Activated gamma-delta T cell (primary cell): ENCODE results near the gene USP51.
"Not testable (repeated sequence)": the region's sequence is repeated elsewhere in the genome, so short reads cannot be mapped to it uniquely, and the experiment has no call there.

ENCODE experiments used
- DNase-seq: peaks from one replicate; lab custom pipeline; 2025; lab: John Stamatoyannopoulos, UW

USP51 gene

DNA sequence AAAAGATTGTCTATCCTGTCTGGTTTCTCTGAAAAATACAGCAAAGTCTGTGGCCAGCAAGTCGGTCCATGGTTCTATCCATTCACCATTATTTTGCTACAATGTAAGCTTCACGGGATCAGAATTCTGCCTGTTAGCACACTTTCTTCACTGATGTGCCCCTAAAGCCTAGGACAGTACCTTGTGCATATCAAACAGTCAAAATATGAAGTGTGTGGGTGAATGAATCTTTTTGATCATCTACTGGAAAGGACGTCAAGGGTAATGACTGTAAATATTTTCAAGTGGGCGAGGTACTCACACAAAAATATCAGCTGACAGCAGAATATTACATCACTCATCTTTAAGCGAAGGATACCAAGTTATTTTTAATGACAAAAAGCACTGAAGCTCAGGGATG lies 24.5 kb downstream of the USP51 start:
- not testable (repeated sequence) for DNase-seq

DNA sequence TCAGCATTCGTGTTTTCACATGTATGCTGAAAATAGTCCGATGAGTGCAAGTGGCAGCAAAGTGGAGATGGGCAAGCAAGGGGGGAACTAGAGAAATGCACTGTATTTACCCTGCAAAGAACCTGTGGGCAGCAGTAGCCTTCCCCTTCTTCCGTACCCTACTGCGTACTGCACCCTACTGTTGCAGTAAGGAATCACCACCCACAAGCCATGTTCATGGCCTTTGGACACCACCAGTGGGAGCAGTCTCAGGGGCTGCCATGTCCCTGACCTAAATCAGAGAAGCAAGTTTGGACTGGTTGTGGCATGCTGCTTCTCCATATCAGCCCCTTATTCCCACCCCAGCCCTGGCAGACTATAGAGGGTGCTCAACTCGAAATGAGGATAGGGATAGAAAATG lies 25.6 kb downstream of the USP51 start:
- DNase-seq: not testable (repeated sequence)

DNA sequence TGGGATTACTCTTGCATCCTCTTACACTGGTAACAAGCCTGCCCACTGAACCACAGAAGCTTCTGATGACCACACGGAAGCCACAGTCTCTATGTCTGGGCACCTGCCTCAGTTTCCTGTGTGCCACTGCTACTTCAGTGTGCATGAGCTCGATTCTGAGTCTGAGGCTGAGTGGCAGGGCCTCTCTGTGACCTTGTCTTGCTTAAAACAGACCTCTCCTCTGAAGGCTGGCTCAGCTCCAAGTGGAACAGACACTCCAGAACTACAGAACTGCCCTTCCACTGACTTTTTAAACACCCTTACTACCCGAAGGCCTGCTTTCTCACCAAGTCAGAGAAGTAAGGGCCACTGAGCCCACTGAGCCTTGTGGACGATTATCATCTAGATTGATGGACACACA lies 29.7 kb downstream of the USP51 start:
- DNase-seq: not testable (repeated sequence)

DNA sequence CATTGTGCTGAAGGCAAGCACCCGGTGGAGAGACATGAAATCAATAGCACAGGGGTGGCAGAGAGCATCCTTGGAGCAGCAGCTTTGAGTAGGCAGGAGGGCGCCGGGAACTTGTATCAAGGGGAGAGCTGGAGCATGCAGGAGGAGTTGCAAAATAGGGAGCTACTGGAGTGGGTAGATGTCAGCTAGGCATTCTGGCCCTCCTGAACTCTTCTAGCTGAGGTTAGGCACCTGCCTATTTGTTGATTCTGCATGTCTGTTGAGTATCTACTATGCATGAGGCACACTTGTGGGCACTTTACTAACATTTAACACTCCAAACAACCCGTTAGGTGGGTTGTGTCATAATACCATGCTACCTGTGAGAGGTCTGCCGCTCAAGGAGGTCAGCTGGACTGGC lies 30.2 kb downstream of the USP51 start:
- DNase-seq: not testable (repeated sequence)

DNA sequence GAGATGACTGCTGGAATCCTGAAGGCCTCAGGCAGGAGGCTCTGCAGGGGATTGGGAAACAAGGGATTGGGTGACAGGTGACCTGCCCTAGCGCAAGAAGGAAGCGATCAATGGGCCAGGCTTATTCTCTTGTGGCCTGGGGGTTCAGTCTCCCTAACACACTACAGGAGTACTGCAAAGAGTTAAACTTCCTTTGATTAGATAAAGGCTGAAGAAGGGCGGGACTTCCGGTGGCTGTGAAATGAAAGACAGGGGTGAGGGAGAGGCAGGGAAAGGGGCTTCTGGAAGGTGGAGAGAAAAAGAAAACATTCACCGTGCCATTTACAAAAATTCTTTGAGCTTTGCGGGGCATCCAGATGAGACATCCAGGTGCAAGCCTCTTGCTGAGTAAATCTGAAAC lies 33.9 kb downstream of the USP51 start:
- not testable (repeated sequence) for DNase-seq

DNA sequence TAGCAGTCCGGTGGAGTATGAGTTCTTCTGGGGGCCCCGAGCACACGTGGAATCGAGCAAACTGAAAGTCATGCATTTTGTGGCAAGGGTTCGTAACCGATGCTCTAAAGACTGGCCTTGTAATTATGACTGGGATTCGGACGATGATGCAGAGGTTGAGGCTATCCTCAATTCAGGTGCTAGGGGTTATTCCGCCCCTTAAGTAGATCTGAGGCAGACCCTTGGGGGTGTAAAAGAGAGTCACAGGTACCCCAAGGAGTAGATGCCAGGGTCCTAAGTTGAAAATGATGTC lies 36.9 kb downstream of the USP51 start:
- DNase-seq: no peak

DNA sequence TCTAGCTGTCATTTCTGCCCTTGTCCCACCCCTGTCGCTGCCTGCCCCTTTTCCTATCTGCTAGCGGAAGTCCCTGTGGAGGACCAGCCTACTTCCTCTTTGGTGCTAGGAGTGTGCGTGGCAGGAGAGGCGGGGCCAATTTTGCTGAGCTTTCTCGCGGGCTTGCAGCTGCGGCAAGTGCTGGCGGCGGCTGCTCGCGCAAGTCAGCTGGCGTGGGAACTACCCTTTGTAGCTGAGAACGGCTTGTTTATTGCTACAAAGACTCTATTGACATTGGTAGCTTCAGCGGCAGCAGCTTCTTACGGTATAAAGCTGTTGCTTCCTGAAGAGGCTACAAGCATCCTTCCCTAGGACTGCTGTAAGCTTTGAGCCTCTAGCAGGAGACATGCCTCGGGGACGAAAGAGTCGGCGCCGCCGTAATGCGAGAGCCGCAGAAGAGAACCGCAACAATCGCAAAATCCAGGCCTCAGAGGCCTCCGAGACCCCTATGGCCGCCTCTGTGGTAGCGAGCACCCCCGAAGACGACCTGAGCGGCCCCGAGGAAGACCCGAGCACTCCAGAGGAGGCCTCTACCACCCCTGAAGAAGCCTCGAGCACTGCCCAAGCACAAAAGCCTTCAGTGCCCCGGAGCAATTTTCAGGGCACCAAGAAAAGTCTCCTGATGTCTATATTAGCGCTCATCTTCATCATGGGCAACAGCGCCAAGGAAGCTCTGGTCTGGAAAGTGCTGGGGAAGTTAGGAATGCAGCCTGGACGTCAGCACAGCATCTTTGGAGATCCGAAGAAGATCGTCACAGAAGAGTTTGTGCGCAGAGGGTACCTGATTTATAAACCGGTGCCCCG lies 37.4 kb downstream of the USP51 start, which contains the start of gene MAGEH1:
Gene MAGEH1 (plus strand): TSS at position 138 of the 843 bp plus-strand sequence. CDS start 248 bp downstream, at position 386.
- DNase-seq: peak; percentile 46

DNA sequence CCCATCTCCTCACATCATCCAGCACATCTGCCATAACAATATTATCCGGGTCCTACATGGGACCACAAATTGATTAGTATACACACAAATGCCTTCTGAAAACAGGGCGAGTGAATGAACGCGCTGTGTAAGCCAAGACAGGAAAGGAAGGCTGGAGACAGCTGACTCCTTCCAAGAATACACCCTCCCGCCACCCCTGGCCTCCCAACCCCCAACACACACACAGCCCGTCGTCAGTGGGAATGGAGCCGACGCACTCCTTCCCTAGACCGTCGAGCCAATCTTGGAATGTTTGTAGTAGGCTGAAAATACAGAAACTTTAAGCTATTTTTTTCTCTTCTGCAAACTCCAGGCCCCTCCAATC lies 38.0 kb downstream of the USP51 start:
- DNase-seq: no peak

DNA sequence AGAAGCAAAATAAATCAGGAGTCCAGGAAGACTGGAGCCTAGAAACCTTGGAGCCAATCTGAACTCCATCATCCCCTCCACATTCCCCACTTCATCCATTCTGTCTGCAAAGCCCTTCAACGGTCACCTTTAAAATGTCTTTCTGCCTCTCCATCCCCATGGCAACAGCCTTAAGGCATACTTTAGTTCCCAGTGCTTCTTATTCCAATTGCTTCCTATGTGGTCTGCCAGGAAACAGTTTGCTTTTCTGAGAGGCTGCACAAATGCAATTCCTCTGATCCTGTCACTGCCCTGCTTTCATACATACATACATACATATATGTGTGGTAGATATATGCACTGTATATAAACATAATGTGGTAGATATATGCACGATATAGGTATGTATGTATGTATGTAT lies 38.5 kb downstream of the USP51 start:
- DNase-seq: no peak

DNA sequence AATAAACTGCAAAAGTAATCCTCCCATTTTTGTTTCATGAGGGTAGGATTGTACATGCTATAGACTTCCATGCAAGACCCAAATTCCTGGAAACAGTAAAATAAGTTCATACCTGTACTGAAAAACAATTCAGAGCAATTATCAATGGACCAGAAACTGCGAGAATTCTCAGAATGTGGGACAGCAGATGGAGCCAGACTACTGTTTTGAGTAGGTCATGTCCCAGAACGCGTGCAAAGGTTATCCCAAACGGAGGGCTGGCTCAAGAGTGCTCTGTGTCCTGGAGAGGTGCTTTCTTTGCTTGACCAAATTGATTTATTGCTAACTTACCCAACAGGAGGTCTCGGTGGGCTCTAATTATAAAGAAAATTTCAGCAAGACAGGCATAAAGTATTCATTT lies 39.4 kb downstream of the USP51 start:
- DNase-seq: no peak

DNA sequence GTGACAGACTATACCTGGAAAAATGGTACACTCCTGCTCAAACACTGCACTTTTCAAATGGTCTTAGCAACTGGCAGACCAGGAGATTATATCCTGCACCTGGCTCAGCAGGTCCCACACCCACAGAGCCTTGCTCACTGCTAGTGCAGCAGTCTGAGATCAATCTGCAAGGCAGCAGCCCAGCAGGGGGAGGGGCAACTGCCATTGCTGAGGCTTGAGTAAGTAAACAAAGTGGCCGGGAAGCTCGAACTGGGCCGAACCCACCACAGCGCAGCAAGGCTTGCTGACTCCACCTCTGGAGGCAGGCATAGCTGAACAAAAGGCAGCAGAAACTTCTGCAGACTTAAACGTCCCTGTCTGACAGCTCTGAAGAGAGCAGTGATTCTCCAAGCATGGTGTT lies 46.2 kb downstream of the USP51 start:
- DNase-seq: not testable (repeated sequence)
